GM19240 (cell line): ENCODE results near the gene TBC1D28.
"Not testable (repeated sequence)": the region's sequence is repeated elsewhere in the genome, so short reads cannot be mapped to it uniquely, and the experiment has no call there.

Source experiments
- DNase-seq: peaks from one replicate; pipeline ENCODE4 v3.0.0; 2011; ENCODE audit warnings: low spot score; ENCODE audit not compliant: insufficient read length

TBC1D28 gene

GRCh38 chr17:18644291-18644690 lies at the start of gene TBC1D28:
TSS of gene TBC1D28 (minus strand) at chr17:18644391. CDS start at chr17:18641352, 3,039 bp downstream.
- DNase-seq, result not testable (repeated sequence)

- not testable (repeated sequence) for DNase-seq
Observed at GRCh38 chr17:18682668-18683067, 38.5 kb upstream of the TBC1D28 start.

GRCh38 chr17:18681767-18682571 lies 37.8 kb upstream of the TBC1D28 start, which contains the start of gene FOXO3B:
TSS of gene FOXO3B (minus strand) at chr17:18682314. CDS start at chr17:18681651, 663 bp downstream.
- DNase-seq, result peak; percentile 60

- DNase-seq, result not testable (repeated sequence)
Observed at GRCh38 chr17:18677381-18677780, 33.2 kb upstream of the TBC1D28 start.

GRCh38 chr17:18676928-18677327 lies 32.7 kb upstream of the TBC1D28 start:
- DNase-seq, result not testable (repeated sequence)

GRCh38 chr17:18672395-18673227 lies 28.4 kb upstream of the TBC1D28 start:
- DNase-seq, result not testable (repeated sequence)

GRCh38 chr17:18668625-18669024 lies 24.4 kb upstream of the TBC1D28 start:
- DNase-seq, result not testable (repeated sequence)

- DNase-seq, result not testable (repeated sequence)
Observed at GRCh38 chr17:18667535-18667934, 23.3 kb upstream of the TBC1D28 start.

- not testable (repeated sequence) for DNase-seq
Observed at GRCh38 chr17:18666326-18666725, 22.1 kb upstream of the TBC1D28 start.

GRCh38 chr17:18661924-18662624 lies 17.9 kb upstream of the TBC1D28 start:
- DNase-seq, result not testable (repeated sequence)

GRCh38 chr17:18650094-18650493 lies 5.9 kb upstream of the TBC1D28 start:
- not testable (repeated sequence) for DNase-seq

GRCh38 chr17:18643124-18643523 lies 1.1 kb downstream of the TBC1D28 start:
- not testable (repeated sequence) for DNase-seq

- DNase-seq, result not testable (repeated sequence)
Observed at GRCh38 chr17:18638357-18638756, 5.8 kb downstream of the TBC1D28 start.

GRCh38 chr17:18636237-18636636 lies 8.0 kb downstream of the TBC1D28 start:
- not testable (repeated sequence) for DNase-seq

- not testable (repeated sequence) for DNase-seq
Observed at GRCh38 chr17:18635773-18636172, 8.4 kb downstream of the TBC1D28 start.

GRCh38 chr17:18634550-18635263 lies 9.5 kb downstream of the TBC1D28 start:
- not testable (repeated sequence) for DNase-seq

GRCh38 chr17:18626152-18626870 lies 17.9 kb downstream of the TBC1D28 start:
- no peak for DNase-seq

GRCh38 chr17:18625509-18626104 lies 18.6 kb downstream of the TBC1D28 start:
- not testable (repeated sequence) for DNase-seq

GRCh38 chr17:18624862-18625501 lies 19.2 kb downstream of the TBC1D28 start:
- not testable (repeated sequence) for DNase-seq
